GM13977 (cell line): ENCODE data around the gene SCAPER.

Source experiments
- DNase-seq: peaks from one replicate; pipeline ENCODE4 v3.0.0; 2012; ENCODE audit warnings: low spot score
- CTCF ChIP-seq: IDR thresholded peaks from 2 replicates; pipeline ENCODE4 v1.5.1; 2012; ENCODE audit warnings: mild to moderate bottlenecking, control low read depth; ENCODE audit not compliant: insufficient read depth; ENCODE audit errors: extremely low read depth, missing control alignments
- in situ Hi-C: fragments of 300-500 bp; cut with MboI; formaldehyde crosslinking; loops from one replicate; pipeline ENCODE4 v1.12.0; 2022; ENCODE audit warnings: low sequenced_read_pairs, low pct_unique_long_range_greater_than_20kb, mixed read lengths, inconsistent platforms; ENCODE audit not compliant: unreplicated experiment

SCAPER gene

DNA sequence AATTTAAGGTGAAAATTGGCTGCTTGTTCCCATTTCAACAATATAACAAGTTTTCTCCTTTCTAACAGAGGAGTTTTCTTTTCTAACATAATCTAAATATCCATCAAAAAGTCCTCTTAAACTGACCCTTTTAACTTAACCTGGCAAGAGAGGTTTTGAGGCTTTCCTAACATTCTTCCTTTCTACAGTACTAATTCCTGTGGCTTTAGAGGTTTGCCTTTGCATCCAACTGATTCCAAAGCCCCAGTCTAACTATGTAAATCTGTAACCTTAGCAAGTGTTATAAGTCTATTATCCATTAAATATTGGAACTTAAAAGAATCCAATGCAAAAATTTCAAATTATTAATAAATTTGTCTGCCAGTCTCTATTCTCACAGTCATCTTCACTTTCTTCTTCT is 434.4 kb downstream of the SCAPER start:
- no peak for DNase-seq
- in situ Hi-C loops, result no loop called here
- no peak for TF ChIP-seq CTCF

GRCh38 chr15:76468722-76469121 is 436.4 kb downstream of the SCAPER start:
- no peak for TF ChIP-seq CTCF
- in situ Hi-C loops, result no loop called here
- DNase-seq, result no peak

- no peak for TF ChIP-seq CTCF
- in situ Hi-C loops, result no loop called here
- no peak for DNase-seq
Observed at GRCh38 chr15:76467136-76467535, 438.0 kb downstream of the SCAPER start.

GRCh38 chr15:76465728-76466127 is 439.4 kb downstream of the SCAPER start:
- in situ Hi-C loops, result no loop called here
- no peak for DNase-seq
- no peak for TF ChIP-seq CTCF

DNA sequence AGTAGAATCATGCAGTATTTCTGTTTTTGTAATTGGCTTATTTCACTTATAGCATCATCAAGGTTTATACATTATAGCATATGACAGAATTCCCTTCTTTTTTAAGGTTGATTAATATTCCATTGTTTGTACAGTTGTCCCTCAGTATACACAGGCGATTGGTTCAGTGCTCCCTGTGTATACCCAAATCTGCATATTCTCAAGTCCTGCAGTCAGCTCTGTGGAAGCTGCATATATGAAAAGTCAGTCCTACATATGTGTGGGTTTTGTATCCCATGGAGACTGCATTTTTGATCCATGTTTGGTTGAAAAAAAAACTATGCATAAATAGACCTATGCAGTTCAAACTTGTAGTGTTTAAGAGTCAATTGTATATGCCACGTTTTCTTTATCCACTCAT is 440.9 kb downstream of the SCAPER start:
- no peak for DNase-seq
- no peak for TF ChIP-seq CTCF
- in situ Hi-C loops, result no loop called here

GRCh38 chr15:76460871-76461270 is 444.3 kb downstream of the SCAPER start:
- DNase-seq, result no peak
- in situ Hi-C loops, result no loop called here
- no peak for TF ChIP-seq CTCF

- TF ChIP-seq CTCF, result no peak
- DNase-seq, result no peak
- in situ Hi-C loops, result no loop called here
Observed at GRCh38 chr15:76460347-76460746, 444.8 kb downstream of the SCAPER start.
